IMR-90 (cell line): ENCODE measurements around the gene SLC9A3.

Source experiments
- CEBPB ChIP-seq: IDR thresholded peaks from 2 replicates; pipeline ENCODE4 v1.6.1; 2012; ENCODE audit warnings: low read depth, low read length, improper control_type of control experiment
- CTCF ChIP-seq: conservative IDR thresholded peaks from 2 replicates; pipeline ENCODE4 v1.5.1; 2012; ENCODE audit warnings: mild to moderate bottlenecking, low read depth, low read length, improper control_type of control experiment
- FOS ChIP-seq: fragments of 150-350 bp; IDR thresholded peaks from 2 replicates; pipeline ENCODE4 v1.6.1; 2016; ENCODE audit warnings: low read depth, low read length
- MAFK ChIP-seq: IDR thresholded peaks from 2 replicates; pipeline ENCODE4 v1.6.1; 2012; ENCODE audit warnings: low read depth, low read length, improper control_type of control experiment
- POLR2A ChIP-seq: IDR thresholded peaks from 2 replicates; pipeline ENCODE4 v1.6.1; 2012; ENCODE audit warnings: mild to moderate bottlenecking, low read depth, low read length
- RAD21 ChIP-seq: IDR thresholded peaks from 2 replicates; pipeline ENCODE4 v1.6.1; 2012; ENCODE audit warnings: low read length, improper control_type of control experiment
- SMC3 ChIP-seq: fragments of 150-350 bp; IDR thresholded peaks from 2 replicates; pipeline ENCODE4 v1.6.1; 2016; ENCODE audit warnings: low read depth, mild to moderate bottlenecking, antibody characterized with exemption, low read length, moderate library complexity

- TF ChIP-seq MAFK: no peak
- no peak for TF ChIP-seq CTCF
- TF ChIP-seq POLR2A: no peak
- TF ChIP-seq CEBPB: no peak
- no peak for TF ChIP-seq RAD21
- no peak for TF ChIP-seq FOS
- TF ChIP-seq SMC3: no peak
These were observed 8.4 kb upstream of the SLC9A3 start for GRCh38 chr5:532521-533242.
